ENCODE results near the gene ELOVL6.

GRCh38 chr4:110163327-110164069, 34.9 kb downstream of the ELOVL6 start:
- TF ChIP-seq CTCF (IDR thresholded peaks at IDR 0.05) (no peak), POLR2A (IDR thresholded peaks at IDR 0.05) (no peak)
